Measurements from ENCODE around the gene RAD18.

DNA sequence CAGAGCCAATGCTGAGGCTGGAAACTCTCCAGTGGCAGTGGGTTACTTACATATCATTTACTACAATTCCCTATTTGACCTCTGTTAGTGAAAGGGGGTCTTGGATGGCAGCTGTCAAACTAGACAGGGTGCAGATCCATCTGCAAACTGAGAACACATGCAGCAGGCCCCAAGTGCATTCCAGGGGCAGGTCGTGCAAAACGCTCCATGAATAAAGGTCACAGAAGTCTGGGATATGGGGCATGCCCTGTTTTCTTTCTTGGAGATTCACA lies 25.0 kb upstream of the RAD18 start:
- TF ChIP-seq, protein P1, sequence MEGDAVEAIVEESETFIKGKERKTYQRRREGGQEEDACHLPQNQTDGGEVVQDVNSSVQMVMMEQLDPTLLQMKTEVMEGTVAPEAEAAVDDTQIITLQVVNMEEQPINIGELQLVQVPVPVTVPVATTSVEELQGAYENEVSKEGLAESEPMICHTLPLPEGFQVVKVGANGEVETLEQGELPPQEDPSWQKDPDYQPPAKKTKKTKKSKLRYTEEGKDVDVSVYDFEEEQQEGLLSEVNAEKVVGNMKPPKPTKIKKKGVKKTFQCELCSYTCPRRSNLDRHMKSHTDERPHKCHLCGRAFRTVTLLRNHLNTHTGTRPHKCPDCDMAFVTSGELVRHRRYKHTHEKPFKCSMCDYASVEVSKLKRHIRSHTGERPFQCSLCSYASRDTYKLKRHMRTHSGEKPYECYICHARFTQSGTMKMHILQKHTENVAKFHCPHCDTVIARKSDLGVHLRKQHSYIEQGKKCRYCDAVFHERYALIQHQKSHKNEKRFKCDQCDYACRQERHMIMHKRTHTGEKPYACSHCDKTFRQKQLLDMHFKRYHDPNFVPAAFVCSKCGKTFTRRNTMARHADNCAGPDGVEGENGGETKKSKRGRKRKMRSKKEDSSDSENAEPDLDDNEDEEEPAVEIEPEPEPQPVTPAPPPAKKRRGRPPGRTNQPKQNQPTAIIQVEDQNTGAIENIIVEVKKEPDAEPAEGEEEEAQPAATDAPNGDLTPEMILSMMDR (IDR thresholded peaks at IDR 0.05; ENCODE audit: low read length): no peak
- no peak for TF ChIP-seq EZH2 (optimal IDR thresholded peaks at IDR 0.05; ENCODE audit: low read depth, low read length)
- TF ChIP-seq EZH2phosphoT487 (IDR thresholded peaks at IDR 0.05; ENCODE audit: low read length): no peak
